Activated CD8-positive, alpha-beta memory T cell treated with anti-CD3 and anti-CD28 coated beads for 1 hour (primary cell): ENCODE measurements around the gene ARL4D.
"Not testable (repeated sequence)": the region's sequence is repeated elsewhere in the genome, so short reads cannot be mapped to it uniquely, and the experiment has no call there.

Source experiments
- DNase-seq, 2 donors: peaks; one replicate each; pipeline ENCODE4 v3.0.0-alpha.2; 2020; ENCODE audit warnings: low read depth in 1 of 2; ENCODE audit errors: extremely low read depth in 1 of 2

The ARL4D gene

GRCh38 chr17:43368740-43369506, 29.9 kb upstream of the ARL4D start:
- DNase-seq = peak in 1 of 2 donors; percentile 47

DNA sequence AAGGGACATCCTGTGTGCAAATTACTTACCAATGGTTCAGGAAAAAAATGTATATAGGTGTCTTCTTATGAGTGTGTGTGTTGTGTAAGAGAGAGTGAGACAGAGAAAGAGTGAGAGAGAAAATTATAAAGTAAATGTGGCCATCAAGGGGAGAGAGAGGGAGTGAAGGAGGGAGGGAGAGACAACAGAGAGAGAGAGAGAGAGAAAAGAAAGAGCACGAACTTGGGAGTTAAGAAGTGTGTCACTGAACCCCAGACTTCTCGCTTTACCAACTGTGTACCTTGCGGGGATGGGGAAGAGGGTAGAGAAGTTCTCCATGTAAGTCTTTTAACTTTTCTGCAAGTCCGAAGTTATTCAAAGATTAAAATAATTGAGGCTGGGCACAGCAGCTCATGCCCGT, 28.8 kb upstream of the ARL4D start:
- DNase-seq = no peak

DNA sequence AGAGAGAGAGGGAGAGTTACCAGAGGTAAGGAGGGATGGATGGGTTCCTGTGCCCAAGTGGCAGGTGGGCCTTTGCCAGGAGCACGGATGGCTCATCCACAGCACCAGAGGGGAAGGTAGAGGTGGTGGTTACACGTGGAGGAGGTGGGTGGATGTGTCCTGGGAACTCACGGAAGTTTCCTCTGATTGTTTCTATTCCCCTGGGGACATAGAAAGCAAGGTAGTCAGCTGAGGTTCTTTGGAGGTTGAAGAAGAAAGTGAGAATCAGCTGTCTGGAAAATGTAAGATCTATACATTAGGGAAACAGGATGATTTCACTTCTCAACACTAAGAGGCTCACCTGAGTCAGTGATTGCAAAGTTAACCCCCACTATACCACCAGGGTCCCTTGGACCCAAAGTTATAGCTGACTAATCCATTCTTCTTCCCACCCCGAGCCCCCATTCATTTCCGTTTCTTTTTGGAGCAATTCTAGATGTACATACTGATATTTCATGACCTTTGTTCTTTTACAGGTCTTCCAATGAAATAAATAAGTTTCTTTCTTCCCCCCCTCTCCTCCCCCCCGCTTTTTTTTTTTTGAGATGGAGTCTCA, 27.5 kb upstream of the ARL4D start:
- DNase-seq = no peak

DNA sequence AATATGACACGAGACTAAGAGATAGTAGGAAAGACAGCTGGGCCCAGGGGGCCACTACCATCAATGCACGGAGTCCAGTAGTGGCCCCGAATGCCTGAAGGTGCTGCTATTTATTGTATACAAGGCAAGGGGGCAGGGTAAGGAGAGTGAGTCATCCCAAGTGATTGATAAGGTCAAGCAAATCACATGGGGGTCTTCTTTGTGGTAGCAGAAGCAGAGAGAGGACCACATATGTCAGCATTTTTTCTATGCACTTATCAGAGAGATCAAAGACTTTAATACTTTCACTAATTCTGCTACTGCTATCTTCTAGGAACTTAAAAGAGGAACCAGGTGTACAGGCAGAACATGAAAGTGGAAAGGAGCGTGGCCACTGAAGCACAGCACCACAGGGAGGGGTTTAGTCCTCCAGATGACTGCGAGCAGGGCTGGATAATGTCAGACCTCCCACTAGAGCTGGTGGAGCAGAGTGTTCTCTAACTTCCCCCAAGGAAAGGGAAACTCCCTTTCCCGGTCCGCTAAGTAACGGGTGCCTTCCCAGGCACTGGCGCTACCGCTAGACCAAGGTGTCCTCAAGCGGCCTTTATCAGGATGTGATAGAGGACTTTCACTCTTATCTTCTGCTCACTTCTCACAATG, 26.4 kb upstream of the ARL4D start:
- no peak for DNase-seq

- DNase-seq = no peak
Observed at GRCh38 chr17:43373356-43373755, 25.4 kb upstream of the ARL4D start.

DNA sequence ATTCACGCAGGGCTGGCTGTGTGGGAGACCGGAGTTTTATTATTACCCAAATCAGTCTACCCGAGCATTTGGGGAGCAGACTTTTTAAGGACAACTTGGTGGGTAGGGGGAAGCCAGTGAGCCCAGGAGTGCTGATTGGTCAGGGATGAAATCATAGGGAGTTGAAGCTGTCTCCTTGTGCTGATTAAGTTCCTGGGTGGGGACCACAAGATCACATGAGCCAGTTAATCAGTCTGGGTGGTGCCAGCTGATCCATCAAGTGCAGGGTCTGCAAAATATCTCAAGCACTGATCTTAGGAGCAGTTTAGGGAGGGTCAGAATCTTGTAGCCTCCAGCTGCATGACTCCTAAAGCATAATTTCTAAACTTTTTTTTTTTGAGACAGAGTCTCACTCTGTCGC, 22.9 kb upstream of the ARL4D start:
- DNase-seq = not testable (repeated sequence)

- DNase-seq = no peak
Observed at GRCh38 chr17:43377056-43377810, 21.6 kb upstream of the ARL4D start.

DNA sequence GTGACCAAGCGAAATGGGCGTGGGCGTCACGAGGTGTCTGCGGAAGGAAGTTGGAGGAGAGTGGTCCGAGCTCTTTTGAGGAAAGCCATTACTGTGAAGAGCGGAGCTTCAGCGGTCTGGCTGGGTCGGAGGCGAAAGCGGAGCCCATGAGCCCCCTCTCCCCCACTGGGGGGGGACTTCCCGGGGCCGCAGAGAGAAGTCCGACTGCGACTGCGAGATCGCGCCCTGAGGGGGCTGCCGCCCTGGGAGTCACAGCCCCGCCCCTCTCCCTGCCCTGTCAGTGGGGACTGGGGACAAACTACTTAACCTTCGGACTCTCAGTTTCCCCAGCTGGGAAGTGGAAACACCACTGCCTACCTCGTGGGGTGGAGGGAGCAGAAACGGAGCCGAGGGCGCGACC, 20.0 kb upstream of the ARL4D start:
- DNase-seq = no peak

DNA sequence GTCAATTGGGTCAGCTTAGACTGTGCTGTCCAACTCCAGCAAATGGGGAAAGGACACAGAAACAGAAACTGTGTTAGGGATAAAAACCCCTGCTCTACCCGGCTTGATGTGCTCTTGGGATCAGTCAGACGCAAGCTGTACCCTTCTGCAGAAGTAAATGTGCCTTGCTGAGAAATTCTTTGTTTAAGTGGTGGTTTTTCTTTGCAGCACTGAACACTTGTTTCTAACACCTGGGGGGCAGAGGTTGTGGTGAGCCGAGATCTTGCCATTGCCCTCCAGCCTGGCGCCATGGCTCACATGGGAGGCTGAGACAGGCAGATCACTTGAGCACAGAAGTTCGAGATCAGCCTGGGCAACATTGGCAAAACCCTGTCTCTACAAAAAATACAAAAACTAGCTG, 18.5 kb upstream of the ARL4D start:
- no peak for DNase-seq

DNA sequence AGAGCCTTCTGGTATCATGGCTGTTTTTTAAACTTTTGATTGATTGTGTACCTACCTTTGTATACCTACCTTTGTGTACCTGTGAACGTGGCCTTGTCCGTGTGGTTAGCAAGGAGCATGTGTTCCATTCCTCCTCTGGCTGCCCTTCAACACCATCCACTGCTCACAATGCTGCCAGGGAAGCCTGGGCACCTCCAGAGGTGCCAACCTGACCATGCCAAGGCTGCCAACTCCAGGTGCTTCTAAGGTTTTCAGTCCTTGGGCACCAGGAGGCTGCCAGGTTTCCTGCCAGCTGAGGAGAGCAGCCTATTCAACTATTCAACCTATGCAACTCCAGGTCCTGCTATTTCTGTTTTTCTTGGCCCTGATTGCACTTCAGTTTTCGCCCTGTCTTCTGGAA, 17.6 kb upstream of the ARL4D start:
- no peak for DNase-seq

DNA sequence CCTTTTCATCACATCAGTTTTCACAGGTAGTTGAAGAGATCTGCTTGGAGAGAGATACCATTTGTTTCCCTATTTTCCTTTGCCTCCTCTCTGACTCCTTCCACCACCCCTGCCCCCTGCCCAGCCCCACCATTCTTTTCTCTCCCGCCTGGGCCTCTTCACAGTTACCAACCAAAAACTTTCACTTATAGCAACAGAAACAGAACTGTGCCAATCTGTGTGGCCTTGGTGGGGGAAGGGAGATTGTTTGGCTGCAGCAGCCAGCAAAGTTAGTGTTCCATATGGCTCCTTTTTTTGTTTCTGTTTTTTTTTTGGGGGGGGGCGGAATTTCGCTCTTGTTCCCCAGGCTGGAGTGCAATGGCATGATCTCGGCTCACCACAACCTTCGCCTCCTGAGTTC, 17.2 kb upstream of the ARL4D start:
- DNase-seq = no peak

DNA sequence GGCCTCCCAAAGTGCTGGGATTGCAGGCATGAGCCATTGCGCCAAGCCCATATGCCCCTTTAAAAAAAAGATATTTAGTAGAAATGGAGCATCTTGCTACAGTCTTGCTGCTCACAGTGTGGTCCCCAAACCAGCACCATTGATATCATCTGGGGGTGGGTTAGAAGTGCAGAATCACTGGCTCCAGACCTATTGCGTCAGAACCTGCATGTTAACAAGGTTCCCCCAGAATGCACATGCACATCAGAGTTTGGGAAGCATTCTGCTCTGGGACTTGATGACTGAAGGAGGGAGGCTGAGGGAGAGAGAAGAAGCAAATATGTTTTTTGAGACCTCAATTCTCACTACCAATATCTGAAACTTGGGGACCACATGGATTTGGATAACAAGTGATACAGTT, 16.0 kb upstream of the ARL4D start:
- no peak for DNase-seq

- no peak for DNase-seq
Observed at GRCh38 chr17:43383372-43383771, 15.4 kb upstream of the ARL4D start.

- DNase-seq = no peak
Observed at GRCh38 chr17:43383826-43384475, 14.8 kb upstream of the ARL4D start.

GRCh38 chr17:43384476-43384862, 14.3 kb upstream of the ARL4D start:
- DNase-seq = no peak

GRCh38 chr17:43385046-43385831, 13.6 kb upstream of the ARL4D start:
- no peak for DNase-seq

DNA sequence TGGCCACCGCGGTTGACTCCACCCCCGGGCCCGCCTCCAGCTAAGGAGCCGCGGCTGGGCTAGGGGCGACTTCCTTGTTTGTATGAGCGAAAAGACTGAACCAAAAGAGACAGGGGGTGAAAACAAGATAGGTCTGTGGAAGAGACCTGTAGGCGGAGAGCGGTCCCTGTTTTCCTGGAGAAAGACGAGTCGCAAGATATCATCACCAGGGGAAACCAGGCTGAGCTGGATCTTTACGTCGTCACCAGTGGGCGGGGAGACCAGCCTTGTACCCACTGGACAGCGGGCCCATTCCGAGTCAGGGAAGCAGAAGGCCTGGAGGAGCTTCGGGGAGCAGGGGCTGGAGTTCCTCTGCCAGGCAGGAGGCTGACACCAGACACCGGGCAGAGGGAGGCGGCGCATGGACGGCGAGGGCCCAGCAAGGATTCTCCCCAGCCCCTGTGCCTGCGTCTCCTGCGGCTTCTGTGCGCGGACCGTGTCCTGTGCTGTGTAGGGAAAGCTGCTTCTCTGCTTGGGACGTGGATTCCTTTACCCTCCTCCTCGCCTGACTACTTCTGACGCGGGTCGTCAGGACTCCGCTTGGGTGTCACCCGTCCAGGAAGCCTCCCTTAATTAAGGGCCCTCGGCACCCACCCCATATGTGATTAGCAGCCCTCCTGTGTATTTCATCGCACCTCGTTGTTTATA, 10.3 kb upstream of the ARL4D start:
- peak; percentile 54 to 85 for DNase-seq

DNA sequence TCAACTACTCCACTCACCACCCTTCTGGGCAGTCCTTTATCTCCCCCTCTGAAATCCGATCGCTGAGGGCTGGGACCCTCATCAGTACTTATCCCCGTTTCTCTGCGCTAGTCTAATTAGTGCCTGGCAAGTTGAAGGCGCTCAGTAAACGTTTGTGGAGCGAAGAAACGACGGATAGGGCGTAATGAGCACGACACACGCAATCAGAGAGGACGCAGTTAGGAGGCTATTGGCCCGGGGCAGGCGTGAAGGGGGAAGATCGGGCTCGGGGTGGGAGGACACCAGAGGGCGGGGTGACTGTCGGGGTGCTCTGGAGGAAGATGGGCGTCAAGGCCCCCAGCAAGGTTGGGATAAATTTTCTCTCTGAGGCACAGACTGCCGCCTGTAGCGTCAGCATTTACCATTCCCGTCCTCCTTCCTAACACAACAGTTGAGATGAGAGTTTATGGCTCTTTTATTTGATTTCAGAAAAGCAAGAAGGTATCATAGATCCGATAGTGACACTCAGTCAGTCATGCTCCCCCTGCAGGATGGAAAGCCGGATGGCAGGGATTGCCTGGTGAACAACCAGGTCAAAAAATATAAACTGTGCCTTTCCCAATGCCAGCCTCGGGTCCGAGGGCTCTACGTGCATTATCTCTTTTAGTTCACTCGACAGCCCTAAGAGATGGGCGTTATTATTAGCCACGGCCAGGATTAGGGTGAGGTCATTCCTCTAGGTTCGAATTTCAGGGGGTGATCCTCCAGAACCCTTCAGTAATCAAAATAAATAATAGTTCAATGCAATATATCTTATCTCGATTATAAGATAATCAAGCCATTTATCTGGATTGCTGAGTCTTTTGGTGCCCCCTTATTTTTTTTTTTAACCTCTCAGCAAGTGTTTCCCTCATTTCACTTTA, 9.5 kb upstream of the ARL4D start:
- peak; percentile 49 to 66 for DNase-seq

- DNase-seq = no peak
Observed at GRCh38 chr17:43392397-43392796, 6.4 kb upstream of the ARL4D start.
